Fibroblast of pulmonary artery (primary cell): ENCODE results near the gene ADD2.

Experiments
- DNase-seq: peaks from one replicate; pipeline ENCODE4 v3.0.0-alpha.2; 2010; ENCODE audit warnings: low read depth
- H3K4me3 ChIP-seq: replicated peaks from 2 replicates; pipeline ENCODE4 v1.5.1; 2011; ENCODE audit warnings: low read depth, mild to moderate bottlenecking, control low read depth, low read length, moderate library complexity
- TF ChIP-seq, protein P1 (sequence below): IDR thresholded peaks from 2 replicates; pipeline ENCODE4 v1.5.1; 2011; ENCODE audit warnings: mild to moderate bottlenecking, control low read depth, low read length, inconsistent platforms; ENCODE audit errors: missing control alignments

The ADD2 gene

DNA sequence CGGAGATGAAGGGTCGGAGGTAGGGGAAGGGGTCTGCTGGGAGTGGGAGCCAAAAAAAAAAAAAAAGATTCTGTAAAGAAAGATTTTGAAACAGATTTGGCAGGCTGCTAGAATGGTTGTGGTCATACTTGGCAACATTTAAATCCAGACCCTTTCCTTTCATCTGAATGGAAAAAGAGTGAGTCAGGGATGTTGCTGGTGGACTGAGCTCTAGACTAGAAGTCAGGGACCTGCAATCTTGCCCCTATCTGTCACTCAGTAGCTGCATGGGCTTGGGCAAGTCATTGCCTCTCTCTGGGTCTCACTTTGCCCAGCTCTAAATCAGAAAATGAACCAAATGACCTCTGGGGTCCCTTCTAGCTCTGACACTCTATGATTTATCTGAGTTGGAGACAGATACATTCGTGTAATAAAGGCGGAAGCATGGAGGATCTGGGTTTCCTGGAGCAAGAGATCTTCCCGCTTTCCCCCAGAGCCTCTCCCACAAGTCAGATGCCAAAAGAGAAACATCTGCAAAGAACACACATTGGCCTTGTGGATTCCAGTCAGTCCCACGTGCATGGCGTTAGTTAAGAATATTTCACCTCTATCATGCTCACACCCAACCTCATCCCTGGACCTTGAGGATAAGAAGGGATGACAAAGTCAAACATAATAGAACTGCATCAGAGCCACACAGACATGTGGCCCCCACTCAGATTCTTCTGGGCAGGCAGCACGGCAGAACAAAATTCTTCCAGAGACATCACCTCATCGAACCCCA lies 58.5 kb downstream of the ADD2 start:
- no peak overlapping the region for H3K4me3 ChIP-seq
- TF ChIP-seq, protein P1, sequence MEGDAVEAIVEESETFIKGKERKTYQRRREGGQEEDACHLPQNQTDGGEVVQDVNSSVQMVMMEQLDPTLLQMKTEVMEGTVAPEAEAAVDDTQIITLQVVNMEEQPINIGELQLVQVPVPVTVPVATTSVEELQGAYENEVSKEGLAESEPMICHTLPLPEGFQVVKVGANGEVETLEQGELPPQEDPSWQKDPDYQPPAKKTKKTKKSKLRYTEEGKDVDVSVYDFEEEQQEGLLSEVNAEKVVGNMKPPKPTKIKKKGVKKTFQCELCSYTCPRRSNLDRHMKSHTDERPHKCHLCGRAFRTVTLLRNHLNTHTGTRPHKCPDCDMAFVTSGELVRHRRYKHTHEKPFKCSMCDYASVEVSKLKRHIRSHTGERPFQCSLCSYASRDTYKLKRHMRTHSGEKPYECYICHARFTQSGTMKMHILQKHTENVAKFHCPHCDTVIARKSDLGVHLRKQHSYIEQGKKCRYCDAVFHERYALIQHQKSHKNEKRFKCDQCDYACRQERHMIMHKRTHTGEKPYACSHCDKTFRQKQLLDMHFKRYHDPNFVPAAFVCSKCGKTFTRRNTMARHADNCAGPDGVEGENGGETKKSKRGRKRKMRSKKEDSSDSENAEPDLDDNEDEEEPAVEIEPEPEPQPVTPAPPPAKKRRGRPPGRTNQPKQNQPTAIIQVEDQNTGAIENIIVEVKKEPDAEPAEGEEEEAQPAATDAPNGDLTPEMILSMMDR = no peak
- DNase-seq = peak; percentile 33

DNA sequence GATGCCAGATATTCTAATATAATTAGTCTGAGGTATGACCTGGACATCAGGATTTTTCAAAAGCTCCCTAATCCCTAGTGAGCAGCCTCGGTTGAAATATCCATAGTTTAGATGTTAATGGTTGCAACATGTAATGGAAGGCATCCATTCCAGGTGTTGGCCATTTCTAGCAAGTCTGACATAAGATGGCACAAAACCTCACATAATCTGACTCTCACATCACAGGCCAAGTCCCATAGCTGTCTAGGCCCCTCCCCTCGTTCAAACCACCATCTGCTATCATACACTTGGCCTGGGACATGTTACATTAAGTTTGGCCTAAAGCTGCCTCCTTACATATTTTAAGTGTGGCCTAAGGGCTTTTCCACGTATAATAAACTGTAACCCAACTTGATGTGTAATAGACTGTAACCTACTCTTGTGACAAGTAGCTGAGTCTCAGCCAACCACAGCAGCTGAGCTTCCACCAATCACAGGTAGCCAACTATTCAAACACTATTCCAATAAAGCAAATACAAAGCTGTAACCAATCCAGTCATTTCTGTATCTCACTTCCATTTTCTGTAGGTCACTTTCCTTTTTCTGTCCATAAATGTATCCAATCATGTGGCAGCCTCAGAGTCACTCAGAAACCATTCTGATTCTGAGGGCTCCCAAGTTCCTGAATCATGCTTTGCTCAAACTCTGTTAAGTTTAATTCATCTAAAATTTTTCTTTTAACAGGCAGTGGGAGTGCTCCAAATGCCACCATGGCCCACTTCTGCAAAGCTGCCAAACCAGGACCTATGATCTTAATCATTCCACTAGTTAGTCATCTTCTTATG lies 59.4 kb downstream of the ADD2 start:
- TF ChIP-seq, protein P1 = no peak
- peak; percentile 14 for DNase-seq
- no peak overlapping the region for H3K4me3 ChIP-seq

DNA sequence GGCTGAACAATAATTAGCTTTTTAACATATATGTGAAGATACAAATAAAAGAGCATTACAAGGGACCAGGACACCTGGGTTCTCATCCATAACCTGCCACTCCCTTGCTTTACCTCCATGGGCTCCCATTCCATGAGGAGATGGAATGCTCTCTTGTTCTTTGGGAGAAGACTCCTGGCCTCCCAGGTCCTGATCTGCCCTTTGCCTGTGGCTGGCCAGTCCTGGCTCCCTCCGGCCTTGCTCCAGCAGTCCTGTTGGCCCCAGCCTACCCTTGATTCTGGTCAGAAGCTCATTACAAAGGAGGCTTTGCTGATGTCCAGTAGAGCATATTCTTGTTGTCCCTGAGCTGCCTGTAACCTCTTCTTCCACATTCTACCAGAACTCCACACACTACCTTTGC lies 60.3 kb downstream of the ADD2 start:
- TF ChIP-seq, protein P1 = no peak
- DNase-seq = no peak
- H3K4me3 ChIP-seq = no peak overlapping the region

DNA sequence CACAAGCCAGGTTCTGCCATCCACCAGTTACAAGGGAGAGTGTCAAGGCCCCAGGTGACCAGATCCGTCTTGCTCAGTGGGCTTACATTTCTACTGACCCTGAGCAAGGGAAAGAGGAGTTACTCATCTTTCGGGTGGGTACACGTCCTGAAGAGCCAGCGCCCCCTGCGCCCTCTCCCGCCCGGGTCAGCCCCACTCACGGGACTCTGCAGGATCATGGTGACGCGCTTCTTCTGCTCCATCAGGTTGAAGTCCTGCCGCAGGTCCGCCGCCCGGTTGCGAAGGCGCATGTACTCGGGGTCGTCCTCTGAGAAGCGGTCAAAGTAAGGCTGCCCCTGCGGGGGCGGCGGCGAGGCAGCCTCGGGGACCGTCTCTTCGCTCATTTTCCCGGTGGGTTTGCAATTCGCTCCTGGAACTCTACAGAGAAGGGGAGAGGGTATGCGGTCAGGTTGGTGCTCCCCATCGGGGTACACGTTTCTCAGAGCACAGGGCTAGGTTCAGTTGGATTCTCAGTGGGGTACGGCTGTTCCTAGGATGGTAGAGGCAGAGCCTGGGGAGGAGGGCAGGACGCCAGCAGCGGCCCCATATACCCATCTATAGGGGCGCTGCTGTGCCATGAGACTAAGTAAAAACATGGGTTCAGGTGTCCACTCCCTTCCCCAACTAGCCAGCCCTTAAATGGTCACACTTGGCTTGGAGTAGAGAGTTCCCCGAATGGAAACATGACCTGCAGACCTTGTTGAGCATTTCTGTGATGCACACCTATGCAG lies 61.8 kb downstream of the ADD2 start:
- no peak for DNase-seq
- TF ChIP-seq, protein P1 = no peak
- H3K4me3 ChIP-seq = no peak overlapping the region

DNA sequence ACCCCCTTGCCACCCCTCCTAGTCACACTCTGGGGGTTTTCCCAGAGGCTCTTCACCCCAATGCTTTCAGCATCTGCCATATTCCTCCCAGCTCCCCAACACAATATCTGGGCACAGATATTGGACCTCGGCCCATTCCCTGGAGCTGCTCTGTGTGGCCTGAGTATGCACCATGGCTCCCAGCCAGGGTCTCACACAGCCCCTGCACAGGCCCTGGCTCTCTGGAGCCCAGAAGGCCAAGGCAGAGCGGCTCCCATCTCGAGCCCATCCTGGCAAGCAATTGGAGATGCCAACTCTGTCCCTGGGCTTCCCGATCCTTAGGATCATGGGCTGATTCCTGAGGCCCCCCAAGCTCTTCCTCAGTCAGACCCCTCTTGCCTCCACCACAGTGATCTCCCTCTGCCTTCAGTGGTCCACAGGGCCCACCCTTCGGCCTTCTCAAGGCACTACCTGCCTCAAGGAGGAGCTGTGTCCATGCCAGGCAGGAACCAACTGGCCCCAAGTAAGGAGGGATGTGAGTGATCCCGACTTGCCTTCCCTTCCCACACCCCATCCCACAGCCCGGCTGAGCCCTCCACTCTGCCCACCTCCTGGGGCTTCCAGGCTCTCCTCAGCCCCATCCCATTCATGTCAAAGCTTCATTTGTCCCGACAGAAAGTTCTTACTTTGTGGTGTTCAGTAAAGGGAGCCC lies 62.7 kb downstream of the ADD2 start:
- DNase-seq = no peak
- TF ChIP-seq, protein P1 = no peak
- H3K4me3 ChIP-seq = no peak overlapping the region

DNA sequence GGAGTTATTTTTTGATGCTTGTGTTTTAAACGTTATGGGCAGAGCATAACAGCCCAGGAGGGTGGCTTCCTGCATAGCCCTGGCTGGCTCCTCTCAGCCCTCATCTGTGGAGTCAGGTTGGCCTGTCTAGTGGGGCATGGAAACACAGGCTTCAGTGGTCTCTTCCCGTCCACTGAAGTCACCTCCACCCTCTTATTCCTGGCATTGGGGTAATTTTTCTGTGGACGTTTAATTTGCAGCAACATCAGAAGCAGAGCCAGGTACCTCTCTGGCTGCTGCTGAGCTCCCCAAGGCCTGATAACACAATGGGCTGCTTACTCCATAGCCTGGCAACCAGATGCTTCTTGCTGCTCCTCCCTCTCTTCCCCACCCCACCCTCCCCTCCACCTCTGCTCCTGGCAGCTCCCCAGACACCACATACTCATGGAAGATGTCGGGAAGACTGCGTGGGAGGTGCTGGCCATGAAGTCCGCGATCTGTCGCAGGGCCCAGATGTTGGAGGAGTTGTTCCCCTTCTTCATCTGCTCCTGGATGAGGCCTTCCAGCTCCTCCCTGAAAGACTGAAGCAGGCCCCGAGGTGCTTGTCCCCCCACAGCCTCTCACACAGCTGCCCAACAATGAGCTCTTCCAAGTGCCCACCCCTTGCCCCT lies 64.0 kb downstream of the ADD2 start:
- TF ChIP-seq, protein P1 = no peak
- H3K4me3 ChIP-seq = no peak overlapping the region
- peak; percentile 78 for DNase-seq
